K562 (cell line): ENCODE results near the gene CCDC87. TPM values are rescaled to one million over a fixed set of nuclear protein-coding genes. Genes with fewer than 3 reads are reported as not detected.

ENCODE experiments used
- ATAC-seq: fragments of 200-7000 bp; cut with Tn5 transposase; 3 replicates; pipeline ENCODE4 v1.9.1; 2020; ENCODE audit warnings: moderate library complexity
- BruUV-seq: library from RNA; stranded (reverse); fragments of 400-500 nt; replicated peaks from 2 replicates; lab custom pipeline; 2021; lab: Mats Ljungman, UMichigan
- CTCF ChIA-PET: fragments of 300-600 bp; formaldehyde crosslinking; extraction: SDS; loops from one replicate; lab custom pipeline; 2021; ENCODE audit warnings: low intra/inter-chr PET ratio; lab: Yijun Ruan, JAX
- POLR2A ChIA-PET: fragments of 300-600, 350-650 bp; sonication (Branson Sonifier 250); formaldehyde crosslinking; extraction: SDS; loops from one replicate; lab custom pipeline; 2021; ENCODE audit warnings: antibody characterized with exemption, inconsistent platforms; lab: Yijun Ruan, JAX
- DNase-seq, 4 experiments: peaks; one replicate each; pipeline versions ENCODE4 v3.0.0 to v3.0.0-alpha.2; 2011 to 2018; ENCODE audit warnings: low spot score in 3 of 4, mixed read lengths in 3 of 4; ENCODE audit errors: extremely low read depth in 1 of 4
- FAIRE-seq: peaks from 2 replicates; lab custom pipeline; 2011; peaks lifted over from hg19 to GRCh38; lab: Jason Lieb, UNC
- H2AFZ ChIP-seq: 2 replicates; pipeline ENCODE4 v1.6.0; 2011; ENCODE audit warnings: low read depth, low read length, control low read depth, inconsistent platforms
- H3K27ac ChIP-seq: fragments of 200-600 bp; 3 replicates; pipeline ENCODE4 v1.8.0; 2011; ENCODE audit warnings: low read depth, mild to moderate bottlenecking, control low read depth, inconsistent platforms, low read length, moderate library complexity, mixed read lengths; ENCODE audit errors: extremely low read depth
- H3K27me3 ChIP-seq, 2 experiments: fragments of 300-600 bp in 1 of 2; 2 replicates in 1 of 2; 3 replicates in 1 of 2; pipeline versions ENCODE4 v1.6.0 to v1.8.0; 2011; ENCODE audit warnings: inconsistent platforms in 2 of 2, low read length in 2 of 2, mild to moderate bottlenecking in 1 of 2, mixed read lengths in 1 of 2, moderate library complexity in 1 of 2; ENCODE audit not compliant: control insufficient read depth in 2 of 2, insufficient read depth in 2 of 2
- H3K36me3 ChIP-seq: fragments of 300-600 bp; 3 replicates; pipeline ENCODE4 v1.8.0; 2011; ENCODE audit warnings: mild to moderate bottlenecking, low read length, inconsistent platforms; ENCODE audit not compliant: control insufficient read depth, insufficient read depth
- H3K4me1 ChIP-seq, 2 experiments: fragments of 200-600 bp in 1 of 2; replicated peaks in 1 of 2; 2 replicates in 1 of 2; 3 replicates in 1 of 2; pipeline versions ENCODE4 v1.5.1 to v1.8.0; 2011; ENCODE audit warnings: inconsistent platforms in 2 of 2, low read length in 2 of 2, mild to moderate bottlenecking in 1 of 2, mixed read lengths in 1 of 2, moderate library complexity in 1 of 2; ENCODE audit not compliant: control insufficient read depth in 2 of 2, insufficient read depth in 2 of 2
- H3K4me2 ChIP-seq: 2 replicates; pipeline ENCODE4 v1.6.1; 2011; ENCODE audit warnings: low read length, control low read depth, inconsistent platforms, mixed read lengths; ENCODE audit not compliant: insufficient read depth
- H3K4me3 ChIP-seq: fragments of 200-600 bp; sonication (generic), shearing (Covaris generic); 2 replicates; pipeline ENCODE4 v1.5.1; 2016; ENCODE audit warnings: control low read depth, inconsistent platforms
- H3K79me2 ChIP-seq: fragments of 200-600 bp; 3 replicates; pipeline ENCODE4 v1.8.0; 2011; ENCODE audit warnings: low read length, inconsistent platforms; ENCODE audit not compliant: control insufficient read depth, insufficient read depth
- H3K9ac ChIP-seq, 2 experiments: 2 replicates each; pipeline versions ENCODE4 v1.6.0 to v1.6.1; 2011; ENCODE audit warnings: low read depth in 2 of 2, low read length in 2 of 2, control low read depth in 1 of 2, inconsistent platforms in 1 of 2, mild to moderate bottlenecking in 1 of 2, mixed read lengths in 1 of 2; ENCODE audit not compliant: insufficient read depth in 1 of 2
- H3K9me1 ChIP-seq: one replicate; pipeline ENCODE4 v1.6.0; 2011; ENCODE audit warnings: inconsistent platforms, mild to moderate bottlenecking, low read length, moderate library complexity; ENCODE audit not compliant: control insufficient read depth, insufficient read depth
- H3K9me3 ChIP-seq: replicated peaks from 2 replicates; pipeline ENCODE4 v1.5.1; 2011; ENCODE audit warnings: low read depth, low read length, inconsistent platforms; ENCODE audit not compliant: control insufficient read depth, insufficient read depth
- H4K20me1 ChIP-seq: replicated peaks from 2 replicates; pipeline ENCODE4 v1.6.1; 2011; ENCODE audit warnings: low read length, inconsistent platforms, mixed read lengths; ENCODE audit not compliant: control insufficient read depth, insufficient read depth
- CEBPB ChIP-seq: fragments of 450-650 bp; IDR thresholded peaks from 2 replicates; pipeline ENCODE4 v1.6.1; 2016; ENCODE audit warnings: missing genetic modification characterization, missing compliant biosample characterization
- POLR2H ChIP-seq: IDR thresholded peaks from 2 replicates; pipeline ENCODE4 v1.6.1; 2016; ENCODE audit warnings: missing genetic modification characterization, low read depth, mild to moderate bottlenecking, control low read depth, missing compliant biosample characterization, moderate library complexity
- WGBS: fragments of 100-300 bp; shearing (Covaris generic); methylation state at CpG from one replicate; pipeline ENCODE4 v1.1.6; 2016; ENCODE audit warnings: low coverage, mixed read lengths; ENCODE audit not compliant: insufficient coverage; ENCODE audit errors: missing lambda C conversion rate; 5-methylcytosine and 5-hydroxymethylcytosine counted together
- in situ Hi-C: fragments of 300-500 bp; cut with MboI; formaldehyde crosslinking; loops from 4 replicates; pipeline ENCODE4 v1.15.0; 2018; ENCODE audit warnings: inconsistent platforms, mixed read lengths
- intact Hi-C: fragments of 100-400 bp; cut with micrococcal nuclease; formaldehyde crosslinking; loops from 2 replicates; pipeline ENCODE4 v1.14.2; 2022
- polyA plus RNA-seq, 8 experiments: library from polyadenylated mRNA; depleted of rRNA in 4 of 8; stranded (reverse) in 5 of 8; unstranded in 3 of 8; fragments of >200 nt; fragmentation: Nextera tagmentation in 2 of 8; fragmentation: Illumina TruSeq in 1 of 8; extraction: Ambion mirVana in 2 of 8; extraction: Trizol in 1 of 8; gene quantifications; 2 replicates each; pipeline versions ENCODE4 v1.2.1 to v1.2.3, GENCODE V29; 2011 to 2014; ENCODE audit warnings: inconsistent platforms in 1 of 8, missing spikeins in 1 of 8
- total RNA-seq, 7 experiments: library from RNA; depleted of rRNA in 6 of 7; stranded (reverse); fragments of >200 nt in 6 of 7; fragmentation: Illumina TruSeq in 2 of 7; extraction: Trizol in 2 of 7; gene quantifications; 2 replicates each; pipeline versions ENCODE4 v1.2.1 to v1.2.3, GENCODE V29; 2011 to 2021; ENCODE audit warnings: low replicate concordance in 1 of 7

Gene CCDC87
- total and polyA plus RNA-seq, 9 of the 15 experiments (the other 6 are each of a cell fraction or from before 2014, with no cell fraction given), result 0.03 to 0.44 (median 0.15) TPM; not detected in 1

DNA sequence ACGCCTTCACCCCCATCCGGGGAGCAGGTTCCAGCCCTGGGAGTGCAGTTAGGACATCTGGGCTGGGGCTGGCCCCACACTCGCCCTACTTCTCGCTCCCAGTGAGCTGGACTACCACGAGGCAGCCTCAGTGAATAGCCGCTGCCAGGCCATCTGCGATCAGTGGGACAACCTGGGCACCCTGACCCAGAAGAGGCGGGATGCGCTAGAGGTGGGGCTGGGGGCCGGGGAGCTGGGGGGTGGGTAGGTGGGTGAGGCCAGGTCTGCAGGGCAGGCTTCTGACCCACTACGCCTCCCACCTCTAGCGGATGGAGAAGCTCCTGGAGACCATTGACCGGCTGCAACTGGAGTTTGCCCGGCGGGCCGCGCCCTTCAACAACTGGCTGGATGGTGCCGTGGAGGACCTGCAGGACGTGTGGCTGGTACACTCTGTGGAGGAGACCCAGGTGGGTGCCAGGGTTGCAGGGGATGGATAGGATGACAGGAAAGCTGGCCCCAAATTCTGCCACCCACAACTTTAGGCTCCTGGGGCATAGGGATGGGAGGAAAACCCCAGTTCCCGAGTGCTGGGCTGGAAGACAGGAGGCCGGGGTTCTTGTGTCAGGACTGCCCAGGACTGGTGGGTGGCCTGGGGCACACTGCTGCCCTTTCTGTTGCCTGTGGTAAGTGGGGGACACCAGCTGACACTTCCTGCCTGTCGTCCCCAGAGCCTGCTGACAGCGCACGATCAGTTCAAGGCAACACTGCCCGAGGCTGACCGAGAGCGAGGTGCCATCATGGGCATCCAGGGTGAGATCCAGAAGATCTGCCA is 32.8 kb downstream of the CCDC87 start:
- in situ Hi-C loops, result loop anchor here (10.0 kb wide), 1 partner anchor 255 kb away; no protein-coding TSS in a partner anchor
- no peaks in the 10 kb centered on the region for H3K79me2 ChIP-seq
- H3K9ac ChIP-seq, result peak overlapping the region in 1 of 2 experiments; percentile 36; a peak in 1 of 4 replicates
- no peak for ATAC-seq
- no peaks in the 10 kb centered on the region for H3K9me1 ChIP-seq
- no peaks in the 10 kb centered on the region for H4K20me1 ChIP-seq
- DNase-seq, result no peak
- no TSS peak for BruUV-seq
- no peaks in the 10 kb centered on the region for H3K9me3 ChIP-seq
- 64% methylated on average over 22 of the region's 27 CpGs for WGBS
- H3K4me3 ChIP-seq, result no peak overlapping the region
- H3K27ac ChIP-seq, result no peak overlapping the region
- FAIRE-seq, result no peak
- intact Hi-C loops, result no loop called here
- H2AFZ ChIP-seq, result no peak overlapping the region
- ChIA-PET POLR2A (interaction anchor here (0.5 to 3.6 kb wide), 6 partner anchors 7 to 548 kb away, joined by 3 to 15 read pairs (median 6); partner anchors contain the start of genes CCDC87, CTSF and RBM4), CTCF (no interaction called here)
- peaks cover 8 to 38% of the 10 kb centered on the region in 2 experiments; a peak in 4 of 5 replicates for H3K4me1 ChIP-seq
- H3K27me3 ChIP-seq, result no peaks in the 10 kb centered on the region
- no peak overlapping the region for H3K4me2 ChIP-seq
- no peaks in the 10 kb centered on the region for H3K36me3 ChIP-seq
- TF ChIP-seq POLR2H (tag) (no peak), CEBPB (tag) (peak; percentile 10; the same call in 1 of the 2 replicates)
